ACC112 (cell line): ENCODE results near the gene CEP97.

Experiments used
- H2AFZ ChIP-seq: fragments of 200-600 bp; sonication (generic); one replicate; pipeline ENCODE4 v1.6.0; 2017; ENCODE audit warnings: antibody characterized with exemption, low read length; ENCODE audit not compliant: unreplicated experiment
- H3K27ac ChIP-seq: fragments of 200-600 bp; sonication (generic); 2 replicates; pipeline ENCODE4 v1.5.1; 2014; ENCODE audit warnings: low read depth, mild to moderate bottlenecking, antibody characterized with exemption, low read length, moderate library complexity
- H3K27me3 ChIP-seq: fragments of 200-600 bp; sonication (generic); 2 replicates; pipeline ENCODE4 v1.6.1; 2014; ENCODE audit warnings: mild to moderate bottlenecking, antibody characterized with exemption, low read length, moderate library complexity, mixed read lengths; ENCODE audit not compliant: insufficient read depth
- H3K36me3 ChIP-seq: fragments of 200-600 bp; sonication (generic); 2 replicates; pipeline ENCODE4 v1.6.1; 2016; ENCODE audit warnings: mild to moderate bottlenecking, antibody characterized with exemption, low read length, moderate library complexity, mixed read lengths; ENCODE audit not compliant: insufficient read depth
- H3K4me1 ChIP-seq: fragments of 200-600 bp; sonication (generic); one replicate; pipeline ENCODE4 v1.6.1; 2016; ENCODE audit warnings: low read length, mixed read lengths; ENCODE audit not compliant: insufficient read depth, unreplicated experiment, control insufficient read depth
- H3K4me3 ChIP-seq: fragments of 200-600 bp; sonication (generic); 2 replicates; pipeline ENCODE4 v1.5.1; 2014; ENCODE audit warnings: mild to moderate bottlenecking, low read depth, low read length
- H3K79me2 ChIP-seq: fragments of 200-600 bp; sonication (generic); one replicate; pipeline ENCODE4 v1.6.0; 2016; ENCODE audit warnings: low read length; ENCODE audit not compliant: control insufficient read depth, unreplicated experiment, insufficient read depth

The CEP97 gene

DNA sequence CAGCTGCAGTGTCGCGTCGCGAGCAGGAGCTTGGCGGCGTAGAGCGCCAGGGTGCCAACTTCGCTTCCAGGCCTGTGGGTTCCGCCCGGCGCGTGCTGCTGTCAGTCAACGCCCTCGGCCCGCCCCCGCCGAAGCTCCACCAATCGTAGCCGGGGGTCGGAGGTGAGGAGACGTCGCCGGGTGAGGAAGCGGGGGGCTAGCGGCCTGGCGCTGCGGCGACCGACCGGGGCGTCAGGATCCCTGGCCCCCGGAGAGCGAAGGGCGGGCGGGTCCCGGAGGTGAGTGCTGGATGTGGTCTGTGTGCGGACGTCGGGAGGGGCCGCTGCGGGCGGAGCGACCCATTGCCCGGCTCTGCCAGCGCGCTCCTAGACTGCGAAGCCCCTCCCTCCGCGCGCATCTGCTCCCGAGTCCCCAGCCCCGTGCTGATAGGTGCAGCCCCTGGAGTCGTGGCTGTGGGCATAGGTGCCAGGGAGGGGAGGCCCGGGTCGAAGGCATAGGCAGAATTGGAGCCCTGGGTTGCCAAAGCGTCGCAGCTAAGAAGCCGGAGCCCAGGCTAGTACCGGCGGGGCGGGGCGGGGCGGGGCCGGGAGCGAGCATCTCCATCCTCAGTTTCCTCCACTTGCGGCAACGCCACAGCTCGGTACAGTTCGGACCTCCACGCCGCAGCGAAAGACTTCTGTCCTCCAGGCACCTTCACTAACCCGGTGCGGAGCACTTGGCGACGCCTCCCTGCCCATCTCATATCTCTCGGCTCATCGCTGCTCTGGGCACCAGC lies 54.8 kb downstream of the CEP97 start, which contains the start of gene NXPE3:
Gene NXPE3, plus strand, starts transcription at position 165 of the 775 bp plus-strand sequence. CDS start 6,386 bp downstream, outside the sequence.
- Histone ChIP-seq H3K27ac (peak within 1 kb of the TSS; percentile 70), H2AFZ (peak within 1 kb of the TSS; percentile 81), H3K4me3 (peak within 1 kb of the TSS; percentile 89), H3K36me3 (peaks cover 12% of the 10 kb centered on the region; the same call in 1 of the 2 replicates), H3K79me2 (peaks cover 40% of the 10 kb centered on the region), H3K27me3 (no peaks in the 10 kb centered on the region), H3K4me1 (peaks cover 11% of the 10 kb centered on the region)

DNA sequence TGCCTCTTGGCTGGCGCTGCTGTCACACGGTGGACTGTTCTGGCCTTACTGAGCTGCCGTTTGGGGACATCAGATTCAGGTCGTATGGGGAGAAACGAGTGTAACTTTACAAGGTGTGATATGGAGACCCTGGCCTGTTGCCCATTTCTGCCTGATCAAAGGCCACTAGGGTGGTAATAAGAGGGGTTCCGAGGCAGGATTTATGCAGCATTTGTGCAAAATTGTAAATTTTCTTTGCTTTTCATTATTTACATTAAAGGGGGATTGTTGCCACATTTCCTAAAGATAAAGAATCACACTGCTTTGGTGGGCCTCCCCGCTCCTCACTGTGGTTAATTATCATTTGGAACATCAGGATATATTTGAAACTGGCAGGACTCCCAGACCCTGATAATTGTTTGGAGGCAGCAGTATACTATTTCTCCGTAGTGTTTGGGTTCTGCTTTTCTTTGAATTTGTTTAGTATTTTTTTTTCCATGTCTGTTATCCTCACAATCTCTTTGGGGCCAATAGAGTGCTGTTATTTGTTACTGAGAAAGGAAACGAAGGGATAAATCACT lies 55.5 kb downstream of the CEP97 start:
- Histone ChIP-seq H3K27ac (peak overlapping the region; percentile 70), H3K4me3 (peak overlapping the region; percentile 89), H3K36me3 (peaks cover 18% of the 10 kb centered on the region; the same call in 1 of the 2 replicates), H2AFZ (peak overlapping the region; percentile 81), H3K27me3 (no peaks in the 10 kb centered on the region), H3K4me1 (peaks cover 11% of the 10 kb centered on the region), H3K79me2 (peaks cover 46% of the 10 kb centered on the region)

GRCh38 chr3:101780661-101781060 lies 56.2 kb downstream of the CEP97 start:
- H2AFZ ChIP-seq: no peak overlapping the region
- peak overlapping the region; percentile 89 for H3K4me3 ChIP-seq
- H3K27me3 ChIP-seq: no peaks in the 10 kb centered on the region
- peaks cover 11% of the 10 kb centered on the region for H3K4me1 ChIP-seq
- peak overlapping the region; percentile 70 for H3K27ac ChIP-seq
- peaks cover 26% of the 10 kb centered on the region for H3K36me3 ChIP-seq
- H3K79me2 ChIP-seq: peaks cover 51% of the 10 kb centered on the region

DNA sequence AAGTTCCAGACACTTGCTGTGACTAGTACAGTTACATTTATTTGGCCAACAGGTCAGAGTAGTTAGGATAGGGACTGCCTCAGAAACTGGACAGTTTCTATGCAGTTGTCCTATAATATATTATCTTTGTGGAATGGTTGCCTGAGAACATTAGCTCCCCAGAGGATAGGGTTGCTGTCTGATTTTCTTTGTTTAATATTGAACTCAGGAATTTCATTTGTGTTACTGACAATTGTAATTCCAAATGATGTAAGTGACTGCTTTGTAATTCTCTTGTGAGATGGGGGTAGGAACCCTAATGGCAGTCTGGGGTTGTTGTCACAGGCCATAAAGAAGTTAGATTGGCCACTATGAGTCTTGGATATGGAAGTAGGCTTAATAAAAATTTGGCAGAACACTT lies 56.8 kb downstream of the CEP97 start:
- peak overlapping the region; percentile 70 for H3K27ac ChIP-seq
- H3K4me3 ChIP-seq: peak overlapping the region; percentile 89
- H2AFZ ChIP-seq: no peak overlapping the region
- H3K79me2 ChIP-seq: peaks cover 51% of the 10 kb centered on the region
- H3K27me3 ChIP-seq: no peaks in the 10 kb centered on the region
- peaks cover 11% of the 10 kb centered on the region for H3K4me1 ChIP-seq
- peaks cover 29% of the 10 kb centered on the region for H3K36me3 ChIP-seq

DNA sequence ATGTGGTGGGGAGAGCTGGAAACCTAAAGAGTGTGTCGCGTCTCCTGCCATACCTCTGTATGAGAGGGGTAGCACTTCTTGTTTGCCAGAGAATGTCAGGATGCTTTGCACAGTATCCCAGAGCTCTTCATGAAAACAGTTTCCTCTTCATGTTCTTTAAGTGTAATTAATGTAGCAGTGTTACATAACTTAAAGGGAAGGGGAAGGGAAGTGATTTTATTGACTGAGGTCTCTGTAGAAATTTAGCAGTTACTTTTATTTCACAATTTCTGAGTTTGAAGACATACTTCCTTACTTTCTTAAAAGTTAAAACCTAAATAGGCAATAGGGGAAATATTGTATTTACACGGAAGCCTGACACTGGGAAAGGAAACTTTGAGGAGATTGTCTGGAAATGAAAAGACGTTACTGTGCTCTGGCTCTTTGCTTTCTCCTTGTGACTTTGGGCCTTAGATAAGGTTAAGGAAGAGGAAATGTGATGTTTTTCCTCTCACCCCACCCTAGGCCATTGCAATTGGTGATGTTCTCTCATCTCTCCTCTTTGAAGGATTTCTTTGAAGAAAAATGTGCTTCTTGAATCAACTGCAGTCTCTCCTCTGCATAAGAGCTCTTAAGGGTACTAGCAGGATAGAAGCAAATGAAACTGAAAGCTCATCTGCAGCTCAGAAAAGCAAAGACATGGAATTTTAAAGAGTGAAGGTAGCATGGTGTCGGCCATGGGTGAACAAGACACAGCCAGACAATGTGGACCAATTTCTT lies 60.6 kb downstream of the CEP97 start:
- Histone ChIP-seq H2AFZ (no peak overlapping the region), H3K79me2 (peaks cover 49% of the 10 kb centered on the region), H3K4me3 (no peak overlapping the region), H3K27me3 (no peaks in the 10 kb centered on the region), H3K36me3 (peaks cover 55% of the 10 kb centered on the region), H3K4me1 (peaks cover 6% of the 10 kb centered on the region), H3K27ac (no peak overlapping the region)

DNA sequence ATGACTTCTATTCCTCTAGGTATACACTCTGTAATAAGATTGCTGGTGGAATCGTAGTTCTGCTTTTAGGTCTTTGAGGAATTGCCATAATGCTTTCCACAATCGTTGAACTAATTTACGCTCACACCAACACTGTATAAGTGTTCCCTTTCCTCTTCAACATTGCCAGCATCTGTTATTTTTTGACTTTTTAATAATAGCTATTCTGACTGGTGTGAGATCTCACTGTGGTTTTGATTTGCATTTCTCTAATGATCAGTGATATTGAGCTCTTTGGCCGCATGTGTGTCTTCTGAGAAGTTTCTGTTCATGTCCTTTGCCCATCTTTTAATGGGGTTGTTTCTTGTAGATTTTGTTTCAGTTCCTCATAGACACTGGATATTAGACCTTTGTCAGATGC lies 67.4 kb downstream of the CEP97 start:
- Histone ChIP-seq H3K27me3 (no peaks in the 10 kb centered on the region), H3K4me1 (peaks cover 10% of the 10 kb centered on the region), H3K79me2 (peaks cover 27% of the 10 kb centered on the region), H3K4me3 (no peak overlapping the region), H3K27ac (no peak overlapping the region), H2AFZ (no peak overlapping the region), H3K36me3 (peaks cover 79% of the 10 kb centered on the region)

- Histone ChIP-seq H3K79me2 (peaks cover 18% of the 10 kb centered on the region), H2AFZ (no peak overlapping the region), H3K4me1 (peaks cover 10% of the 10 kb centered on the region), H3K27ac (no peak overlapping the region), H3K27me3 (no peaks in the 10 kb centered on the region), H3K36me3 (peaks cover 50% of the 10 kb centered on the region), H3K4me3 (no peak overlapping the region)
These were observed 71.8 kb downstream of the CEP97 start for GRCh38 chr3:101796077-101796680.

GRCh38 chr3:101801174-101801573 lies 76.8 kb downstream of the CEP97 start:
- no peak overlapping the region for H3K27ac ChIP-seq
- H3K36me3 ChIP-seq: peaks cover 26% of the 10 kb centered on the region

DNA sequence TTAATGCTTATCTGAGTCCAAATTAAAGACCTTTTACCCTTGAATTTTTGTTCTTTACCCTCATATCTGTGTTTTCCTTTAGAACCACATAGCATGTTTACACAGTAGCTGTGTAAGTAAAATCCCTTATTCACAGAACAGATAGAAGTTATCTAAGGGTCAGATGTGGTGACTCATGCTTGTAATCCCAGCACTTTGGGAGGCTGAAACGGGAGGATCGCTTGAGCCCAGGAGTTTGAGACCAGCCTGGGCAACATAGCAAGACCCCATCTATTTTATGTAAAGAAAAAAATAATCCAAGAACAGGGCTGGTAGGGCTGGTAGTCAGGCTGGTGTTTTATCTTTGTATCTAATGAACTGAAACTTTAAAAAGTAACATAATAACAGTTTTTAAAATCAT lies 77.8 kb downstream of the CEP97 start:
- Histone ChIP-seq H3K27me3 (no peaks in the 10 kb centered on the region), H3K79me2 (peaks cover 7% of the 10 kb centered on the region), H3K36me3 (peaks cover 19% of the 10 kb centered on the region), H3K4me3 (no peak overlapping the region), H3K27ac (no peak overlapping the region), H2AFZ (no peak overlapping the region), H3K4me1 (peaks cover 9% of the 10 kb centered on the region)

More at GRCh38 chr3:101801174-101801573, 76.8 kb downstream of the CEP97 start:
- Histone ChIP-seq H3K4me3 (no peak overlapping the region), H2AFZ (no peak overlapping the region), H3K79me2 (peaks cover 7% of the 10 kb centered on the region), H3K4me1 (peaks cover 14% of the 10 kb centered on the region), H3K27me3 (no peaks in the 10 kb centered on the region)

- H3K36me3 ChIP-seq: peaks cover 19% of the 10 kb centered on the region; the same call in 1 of the 2 replicates
- no peak overlapping the region for H2AFZ ChIP-seq
- H3K4me1 ChIP-seq: peaks cover 9% of the 10 kb centered on the region
- no peak overlapping the region for H3K27ac ChIP-seq
- peaks cover 7% of the 10 kb centered on the region for H3K79me2 ChIP-seq
- H3K27me3 ChIP-seq: no peaks in the 10 kb centered on the region
- no peak overlapping the region for H3K4me3 ChIP-seq
These were observed 78.9 kb downstream of the CEP97 start for GRCh38 chr3:101803173-101803782.
